Upper lobe of left lung (tissue), 4 donors: ENCODE results near the gene ALKBH4.

Experiments
- CTCF ChIP-seq, 6 experiments: fragments of 450-650 bp in 4 of 6; fragments of 200-600 bp in 2 of 6; sonication (generic) in 2 of 6; IDR thresholded peaks; one replicate each; pipeline ENCODE4 v1.5.1; 2016 to 2019; ENCODE audit warnings: antibody characterized with exemption in 6 of 6
- EP300 ChIP-seq, 4 donors: sonication (generic); formaldehyde crosslinking; IDR thresholded peaks; one replicate each; pipeline ENCODE4 v1.5.1; 2017; ENCODE audit warnings: antibody characterized with exemption in 4 of 4, control low read depth in 2 of 4
- POLR2A ChIP-seq, 4 donors: fragments of 450-650 bp; IDR thresholded peaks; one replicate each; pipeline ENCODE4 v1.5.1; 2016 to 2017; ENCODE audit warnings: antibody characterized with exemption in 4 of 4, mild to moderate bottlenecking in 2 of 4
- POLR2AphosphoS5 ChIP-seq, 2 donors: sonication (generic); formaldehyde crosslinking; IDR thresholded peaks; one replicate each; pipeline ENCODE4 v1.5.1; 2017; ENCODE audit warnings: antibody characterized with exemption in 2 of 2

GRCh38 chr7:102415685-102416225 is 48.9 kb downstream of the ALKBH4 start:
- no peak for TF ChIP-seq POLR2AphosphoS5 (IDR thresholded peaks at IDR 0.05)
- TF ChIP-seq CTCF (IDR thresholded peaks at IDR 0.05) = no peak
- TF ChIP-seq EP300 (IDR thresholded peaks at IDR 0.05) = no peak
- no peak for TF ChIP-seq POLR2A (IDR thresholded peaks at IDR 0.05)
